T-helper 2 cell (primary cell): ENCODE measurements around the gene CACNA1C.

Source experiments
- DNase-seq, 5 experiments: peaks; one replicate each; pipeline versions ENCODE4 v3.0.0 to v3.0.0-alpha.2; 2012 to 2022

The CACNA1C gene

GRCh38 chr12:2260441-2260840 lies 207.7 kb downstream of the CACNA1C start:
- DNase-seq = no peak

GRCh38 chr12:2261708-2262107 lies 208.9 kb downstream of the CACNA1C start:
- DNase-seq = no peak

- no peak for DNase-seq
These were observed 209.7 kb downstream of the CACNA1C start for GRCh38 chr12:2262449-2262848.

GRCh38 chr12:2263901-2264300 lies 211.1 kb downstream of the CACNA1C start:
- no peak for DNase-seq

- DNase-seq = no peak
These were observed 212.0 kb downstream of the CACNA1C start for GRCh38 chr12:2264651-2265232.

- no peak for DNase-seq
These were observed 212.8 kb downstream of the CACNA1C start for GRCh38 chr12:2265461-2266167.

- no peak for DNase-seq
These were observed 214.2 kb downstream of the CACNA1C start for GRCh38 chr12:2266666-2267620.

GRCh38 chr12:2267703-2268470 lies 215.1 kb downstream of the CACNA1C start:
- no peak for DNase-seq

- no peak for DNase-seq
These were observed 215.9 kb downstream of the CACNA1C start for GRCh38 chr12:2268471-2269286.

GRCh38 chr12:2270846-2271245 lies 218.1 kb downstream of the CACNA1C start:
- DNase-seq = no peak

- DNase-seq = no peak
These were observed 219.2 kb downstream of the CACNA1C start for GRCh38 chr12:2271961-2272360.

- no peak for DNase-seq
These were observed 220.5 kb downstream of the CACNA1C start for GRCh38 chr12:2273288-2273687.

- DNase-seq = no peak
These were observed 221.0 kb downstream of the CACNA1C start for GRCh38 chr12:2273751-2274150.

GRCh38 chr12:2274733-2275132 lies 221.9 kb downstream of the CACNA1C start:
- no peak for DNase-seq

- no peak for DNase-seq
These were observed 223.7 kb downstream of the CACNA1C start for GRCh38 chr12:2276288-2277033.

GRCh38 chr12:2277492-2278155 lies 224.8 kb downstream of the CACNA1C start:
- DNase-seq = no peak

GRCh38 chr12:2281446-2281845 lies 228.7 kb downstream of the CACNA1C start:
- DNase-seq = no peak

GRCh38 chr12:2282318-2282717 lies 229.5 kb downstream of the CACNA1C start:
- no peak for DNase-seq

GRCh38 chr12:2283480-2283879 lies 230.7 kb downstream of the CACNA1C start:
- no peak for DNase-seq

GRCh38 chr12:2283916-2284315 lies 231.1 kb downstream of the CACNA1C start:
- DNase-seq = no peak
